ENCODE measurements around the gene MRPL24. TPM values are rescaled to one million over a fixed set of nuclear protein-coding genes. Genes with fewer than 3 reads are reported as not detected.

MRPL24 gene
- total RNA-seq, 2 donors from 2014 or later = 55.0 to 67.1 TPM

GRCh38 chr1:156709757-156710489 lies 31.0 kb downstream of the MRPL24 start:
- 20% methylated on average over 11 of the region's 11 CpGs for WGBS
- no peak overlapping the region for H3K4me3 ChIP-seq
- TF ChIP-seq CTCF (IDR thresholded peaks at IDR 0.05) (no peak), POLR2AphosphoS5 (IDR thresholded peaks at IDR 0.05) (peak; percentile 87)
- no peaks in the 10 kb centered on the region for H3K27me3 ChIP-seq (replicated peaks; ENCODE audit: insufficient read depth)
- peak; percentile 87 for DNase-seq (ENCODE audit: low spot score)
- intact Hi-C loops (cut with DNase I) = no loop called here
- H3K9me3 ChIP-seq = no peaks in the 10 kb centered on the region
- H3K36me3 ChIP-seq = no peaks in the 10 kb centered on the region
- peaks cover 8% of the 10 kb centered on the region for H3K4me1 ChIP-seq (replicated peaks)
- H3K27ac ChIP-seq = peak overlapping the region in 1 of 2 donors; percentile 21

GRCh38 chr1:156709031-156709430 lies 31.9 kb downstream of the MRPL24 start:
- no peaks in the 10 kb centered on the region for H3K9me3 ChIP-seq
- peaks cover 12% of the 10 kb centered on the region for H3K4me1 ChIP-seq (replicated peaks)
- no peak for TF ChIP-seq POLR2AphosphoS5 (IDR thresholded peaks at IDR 0.05)
- TF ChIP-seq POLR2A (IDR thresholded peaks at IDR 0.05) = no peak
- no peak for TF ChIP-seq CTCF (IDR thresholded peaks at IDR 0.05)
- WGBS = 42% methylated on average over 4 of the region's 4 CpGs
- no peaks in the 10 kb centered on the region for H3K36me3 ChIP-seq
- H3K27ac ChIP-seq = no peak overlapping the region
- H3K4me3 ChIP-seq = no peak overlapping the region
- H3K27me3 ChIP-seq (replicated peaks; ENCODE audit: insufficient read depth) = no peaks in the 10 kb centered on the region
- DNase-seq (ENCODE audit: low spot score) = no peak
- intact Hi-C loops (cut with DNase I) = no loop called here

- Histone ChIP-seq H3K4me3 (no peak overlapping the region), H3K27ac (peak overlapping the region in 1 of 2 donors; percentile 4), H3K27me3 (replicated peaks; ENCODE audit: insufficient read depth) (no peaks in the 10 kb centered on the region), H3K9me3 (no peaks in the 10 kb centered on the region), H3K36me3 (no peaks in the 10 kb centered on the region), H3K4me1 (replicated peaks) (peaks cover 12% of the 10 kb centered on the region)
- WGBS = 63% methylated on average over 4 of the region's 4 CpGs
- TF ChIP-seq POLR2A (IDR thresholded peaks at IDR 0.05) = no peak
- no peak for TF ChIP-seq POLR2AphosphoS5 (IDR thresholded peaks at IDR 0.05)
- TF ChIP-seq CTCF (IDR thresholded peaks at IDR 0.05) = no peak
- intact Hi-C loops (cut with DNase I) = no loop called here
- DNase-seq (ENCODE audit: low spot score) = no peak
Observed at GRCh38 chr1:156708218-156708661, 32.6 kb downstream of the MRPL24 start.

GRCh38 chr1:156707417-156708217 lies 33.3 kb downstream of the MRPL24 start:
- peak overlapping the region in 1 of 2 donors; percentile 4 for H3K27ac ChIP-seq
- H3K4me1 ChIP-seq (replicated peaks) = peaks cover 12% of the 10 kb centered on the region
- no peaks in the 10 kb centered on the region for H3K27me3 ChIP-seq (replicated peaks; ENCODE audit: insufficient read depth)
- no peak for TF ChIP-seq POLR2AphosphoS5 (IDR thresholded peaks at IDR 0.05)
- TF ChIP-seq POLR2A (IDR thresholded peaks at IDR 0.05) = no peak
- no peak for TF ChIP-seq CTCF (IDR thresholded peaks at IDR 0.05)
- no peaks in the 10 kb centered on the region for H3K36me3 ChIP-seq
- intact Hi-C loops (cut with DNase I) = no loop called here
- no peak overlapping the region for H3K4me3 ChIP-seq
- no peaks in the 10 kb centered on the region for H3K9me3 ChIP-seq
- no peak for DNase-seq (ENCODE audit: low spot score)
- WGBS = 63% methylated on average over 8 of the region's 8 CpGs

All from prostate gland (tissue), 2 donors.